ENCODE results near the gene JAG2.

- TF ChIP-seq ZNF366 (tag by site-specific recombination; conservative IDR thresholded peaks at IDR 0.05) (no peak), ZNF184 (tag by site-specific recombination; IDR thresholded peaks at IDR 0.05) (no peak), CTCF (tag by site-specific recombination; IDR thresholded peaks at IDR 0.05) (no peak), ATF2 (tag by site-specific recombination; IDR thresholded peaks at IDR 0.05; ENCODE audit: low read depth) (no peak), TCF7L2 (IDR thresholded peaks at IDR 0.05; ENCODE audit: borderline replicate concordance, low read depth, low read length) (no peak), TRIM28 (IDR thresholded peaks at IDR 0.05; ENCODE audit: borderline replicate concordance, low read length) (no peak), ZBTB10 (tag by site-specific recombination; IDR thresholded peaks at IDR 0.05) (no peak)
Observed at GRCh38 chr14:105212541-105213300, 44.1 kb upstream of the JAG2 start.
